Peyer's patch (tissue), 4 donors: ENCODE results near the gene RPUSD2.
"Not testable (repeated sequence)": the region's sequence is repeated elsewhere in the genome, so short reads cannot be mapped to it uniquely, and the experiment has no call there.

ENCODE experiments used
- POLR2A ChIP-seq, 2 donors: fragments of 450-650 bp; IDR thresholded peaks; one replicate each; pipeline ENCODE4 v1.5.1; 2017; ENCODE audit warnings: antibody characterized with exemption in 2 of 2, mild to moderate bottlenecking in 2 of 2, moderate library complexity in 2 of 2
- TF ChIP-seq, protein P1 (sequence below), 6 experiments: fragments of 450-650 bp in 4 of 6; fragments of 200-600 bp in 2 of 6; sonication (generic) in 1 of 6; IDR thresholded peaks; one replicate each; pipeline ENCODE4 v1.5.1; 2017 to 2019; ENCODE audit warnings: antibody characterized with exemption in 6 of 6, mild to moderate bottlenecking in 3 of 6, moderate library complexity in 1 of 6

- not testable (repeated sequence) for TF ChIP-seq POLR2A (IDR thresholded peaks at IDR 0.05)
- TF ChIP-seq, protein P1, sequence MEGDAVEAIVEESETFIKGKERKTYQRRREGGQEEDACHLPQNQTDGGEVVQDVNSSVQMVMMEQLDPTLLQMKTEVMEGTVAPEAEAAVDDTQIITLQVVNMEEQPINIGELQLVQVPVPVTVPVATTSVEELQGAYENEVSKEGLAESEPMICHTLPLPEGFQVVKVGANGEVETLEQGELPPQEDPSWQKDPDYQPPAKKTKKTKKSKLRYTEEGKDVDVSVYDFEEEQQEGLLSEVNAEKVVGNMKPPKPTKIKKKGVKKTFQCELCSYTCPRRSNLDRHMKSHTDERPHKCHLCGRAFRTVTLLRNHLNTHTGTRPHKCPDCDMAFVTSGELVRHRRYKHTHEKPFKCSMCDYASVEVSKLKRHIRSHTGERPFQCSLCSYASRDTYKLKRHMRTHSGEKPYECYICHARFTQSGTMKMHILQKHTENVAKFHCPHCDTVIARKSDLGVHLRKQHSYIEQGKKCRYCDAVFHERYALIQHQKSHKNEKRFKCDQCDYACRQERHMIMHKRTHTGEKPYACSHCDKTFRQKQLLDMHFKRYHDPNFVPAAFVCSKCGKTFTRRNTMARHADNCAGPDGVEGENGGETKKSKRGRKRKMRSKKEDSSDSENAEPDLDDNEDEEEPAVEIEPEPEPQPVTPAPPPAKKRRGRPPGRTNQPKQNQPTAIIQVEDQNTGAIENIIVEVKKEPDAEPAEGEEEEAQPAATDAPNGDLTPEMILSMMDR (IDR thresholded peaks at IDR 0.05) = not testable (repeated sequence)
Observed at GRCh38 chr15:40576914-40577313, 7.8 kb downstream of the RPUSD2 start.
